ENCODE results near the gene CTXN2.

Gene CTXN2

DNA sequence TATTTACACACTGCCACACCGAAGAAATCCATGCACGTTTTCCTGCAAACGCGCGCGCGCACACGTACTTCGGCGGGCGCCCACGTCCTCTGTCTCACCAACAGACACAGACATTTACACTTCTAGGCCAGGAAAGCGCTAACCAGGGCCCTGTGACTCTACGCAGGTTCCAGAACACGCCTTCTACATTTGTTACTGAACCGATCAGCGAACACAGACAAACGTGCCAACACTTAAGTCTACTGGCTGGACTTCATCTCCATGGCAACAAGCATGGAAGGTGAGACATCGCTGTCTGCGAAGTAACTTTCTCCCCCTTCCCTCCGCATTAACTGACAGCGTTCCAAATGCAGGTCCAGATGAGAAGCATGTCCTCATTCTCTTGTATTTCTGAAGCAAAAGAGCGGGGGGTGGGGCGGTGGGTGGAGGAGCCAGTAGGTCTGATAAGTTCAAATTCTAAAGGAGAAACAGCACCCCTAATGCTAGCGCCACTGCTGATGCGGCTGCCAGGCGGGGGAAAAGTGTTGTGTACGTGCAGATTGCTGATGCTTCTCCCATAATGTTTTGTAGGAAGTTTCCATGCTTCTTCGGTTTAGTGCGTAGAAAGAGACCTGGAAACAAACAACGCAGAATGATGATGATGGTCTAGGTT, at the start of gene CTXN2:
Gene CTXN2, plus strand, starts transcription at position 92 of the 652 bp plus-strand sequence. CDS start 9,636 bp downstream, outside the sequence.
- H3K27me3 ChIP-seq: peaks cover 60% of the 10 kb centered on the region
- no peak for TF ChIP-seq CTCF (IDR thresholded peaks at IDR 0.05)
- no peaks in the 10 kb centered on the region for H3K9me3 ChIP-seq
- H3K4me1 ChIP-seq (ENCODE audit: control insufficient read depth in 1 of 2, insufficient read depth in 1 of 2, low read depth in 1 of 2, low read length in 1 of 2): no peaks in the 10 kb centered on the region
- H3K27ac ChIP-seq: no peak within 1 kb of the TSS
- H3K4me3 ChIP-seq (ENCODE audit: low read depth in 1 of 2, low read length in 1 of 2): no peak within 1 kb of the TSS
- H3K36me3 ChIP-seq: no peaks in the 10 kb centered on the region

- Histone ChIP-seq H3K36me3 (no peaks in the 10 kb centered on the region), H3K27me3 (no peaks in the 10 kb centered on the region), H3K4me1 (ENCODE audit: control insufficient read depth in 1 of 2, insufficient read depth in 1 of 2, low read depth in 1 of 2, low read length in 1 of 2) (no peaks in the 10 kb centered on the region), H3K27ac (no peak overlapping the region), H3K9me3 (no peaks in the 10 kb centered on the region), H3K4me3 (ENCODE audit: low read depth in 1 of 2, low read length in 1 of 2) (no peak overlapping the region)
- no peak for TF ChIP-seq CTCF (IDR thresholded peaks at IDR 0.05)
These were observed 47.6 kb upstream of the CTXN2 start for GRCh38 chr15:48143856-48144255.

- Histone ChIP-seq H3K36me3 (no peaks in the 10 kb centered on the region), H3K9me3 (no peaks in the 10 kb centered on the region), H3K4me3 (ENCODE audit: low read depth in 1 of 2, low read length in 1 of 2) (no peak overlapping the region), H3K27ac (no peak overlapping the region), H3K4me1 (ENCODE audit: control insufficient read depth in 1 of 2, insufficient read depth in 1 of 2, low read depth in 1 of 2, low read length in 1 of 2) (no peaks in the 10 kb centered on the region), H3K27me3 (no peaks in the 10 kb centered on the region)
- TF ChIP-seq CTCF (IDR thresholded peaks at IDR 0.05): no peak
These were observed 46.6 kb upstream of the CTXN2 start for GRCh38 chr15:48144889-48145288.

GRCh38 chr15:48145923-48146322, 45.5 kb upstream of the CTXN2 start:
- Histone ChIP-seq H3K36me3 (no peaks in the 10 kb centered on the region), H3K27ac (no peak overlapping the region), H3K9me3 (no peaks in the 10 kb centered on the region), H3K27me3 (no peaks in the 10 kb centered on the region), H3K4me3 (ENCODE audit: low read depth in 1 of 2, low read length in 1 of 2) (no peak overlapping the region), H3K4me1 (ENCODE audit: control insufficient read depth in 1 of 2, insufficient read depth in 1 of 2, low read depth in 1 of 2, low read length in 1 of 2) (no peaks in the 10 kb centered on the region)
- no peak for TF ChIP-seq CTCF (IDR thresholded peaks at IDR 0.05)

DNA sequence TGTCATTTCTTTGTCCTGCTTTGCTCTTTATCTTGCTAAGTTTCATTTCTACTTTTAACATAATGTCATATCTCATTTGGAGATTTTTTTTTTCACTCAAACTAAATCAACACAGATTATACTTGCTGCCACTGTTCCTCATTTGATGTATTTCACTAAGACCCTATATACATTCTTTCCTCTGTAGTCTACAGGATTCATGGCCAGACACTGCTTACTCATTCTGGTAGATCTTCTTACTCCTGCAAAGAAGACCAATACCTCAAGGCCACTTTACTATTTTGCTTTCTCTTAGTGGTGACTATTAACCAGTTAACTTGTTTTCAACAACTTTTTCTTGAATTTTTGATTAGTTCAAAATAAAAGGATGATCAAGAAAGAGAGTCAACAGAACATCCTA, 44.1 kb upstream of the CTXN2 start:
- no peak for TF ChIP-seq CTCF (IDR thresholded peaks at IDR 0.05)
- no peak overlapping the region for H3K27ac ChIP-seq

More for the DNA sequence above, 44.1 kb upstream of the CTXN2 start:
- H3K4me1 ChIP-seq (ENCODE audit: control insufficient read depth in 1 of 2, insufficient read depth in 1 of 2, low read depth in 1 of 2, low read length in 1 of 2): no peaks in the 10 kb centered on the region
- H3K36me3 ChIP-seq: no peaks in the 10 kb centered on the region
- H3K9me3 ChIP-seq: no peaks in the 10 kb centered on the region
- H3K27me3 ChIP-seq: no peaks in the 10 kb centered on the region
- H3K4me3 ChIP-seq (ENCODE audit: low read depth in 1 of 2, low read length in 1 of 2): no peak overlapping the region
